MM.1S (cell line): ENCODE results near the gene PLEK.

ENCODE experiments used
- EZH2 ChIP-seq: fragments of 300-600 bp; sonication (generic); optimal IDR thresholded peaks from 2 replicates; pipeline ENCODE3; 2017; ENCODE audit warnings: low read depth, mild to moderate bottlenecking, antibody characterized with exemption, low read length, mixed read lengths
- EZH2phosphoT487 ChIP-seq: fragments of 300-600 bp; sonication (generic); IDR thresholded peaks from 2 replicates; pipeline ENCODE4 v1.6.1; 2018; ENCODE audit warnings: antibody characterized with exemption, low read length
- TF ChIP-seq, protein P1 (sequence below): fragments of 300-600 bp; sonication (generic); IDR thresholded peaks from 2 replicates; pipeline ENCODE4 v1.5.1; 2016; ENCODE audit warnings: antibody characterized with exemption, low read length, mixed read lengths

DNA sequence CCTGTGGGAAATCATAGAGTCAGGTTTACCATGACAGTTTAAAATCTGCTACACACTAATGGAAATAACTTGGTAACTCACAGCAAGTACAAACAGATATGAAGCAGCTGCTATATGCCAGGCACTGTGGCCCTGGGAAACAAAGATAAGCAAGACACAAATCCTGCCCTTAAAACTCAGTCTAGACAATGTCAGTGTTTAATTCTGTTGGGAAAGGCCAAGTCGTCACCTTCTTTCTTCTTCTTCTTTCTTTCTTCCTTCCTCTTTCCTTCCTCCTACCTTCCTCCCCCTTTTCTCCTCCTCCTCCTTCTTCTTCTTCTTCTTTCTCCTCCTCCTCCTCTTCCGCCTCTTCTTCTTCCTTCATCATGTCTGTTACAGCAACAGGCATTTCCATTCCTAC, 26.8 kb downstream of the PLEK start:
- TF ChIP-seq, protein P1, sequence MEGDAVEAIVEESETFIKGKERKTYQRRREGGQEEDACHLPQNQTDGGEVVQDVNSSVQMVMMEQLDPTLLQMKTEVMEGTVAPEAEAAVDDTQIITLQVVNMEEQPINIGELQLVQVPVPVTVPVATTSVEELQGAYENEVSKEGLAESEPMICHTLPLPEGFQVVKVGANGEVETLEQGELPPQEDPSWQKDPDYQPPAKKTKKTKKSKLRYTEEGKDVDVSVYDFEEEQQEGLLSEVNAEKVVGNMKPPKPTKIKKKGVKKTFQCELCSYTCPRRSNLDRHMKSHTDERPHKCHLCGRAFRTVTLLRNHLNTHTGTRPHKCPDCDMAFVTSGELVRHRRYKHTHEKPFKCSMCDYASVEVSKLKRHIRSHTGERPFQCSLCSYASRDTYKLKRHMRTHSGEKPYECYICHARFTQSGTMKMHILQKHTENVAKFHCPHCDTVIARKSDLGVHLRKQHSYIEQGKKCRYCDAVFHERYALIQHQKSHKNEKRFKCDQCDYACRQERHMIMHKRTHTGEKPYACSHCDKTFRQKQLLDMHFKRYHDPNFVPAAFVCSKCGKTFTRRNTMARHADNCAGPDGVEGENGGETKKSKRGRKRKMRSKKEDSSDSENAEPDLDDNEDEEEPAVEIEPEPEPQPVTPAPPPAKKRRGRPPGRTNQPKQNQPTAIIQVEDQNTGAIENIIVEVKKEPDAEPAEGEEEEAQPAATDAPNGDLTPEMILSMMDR = no peak
- TF ChIP-seq EZH2 (no peak), EZH2phosphoT487 (no peak)
